Measurements from ENCODE around the gene TRIP6. TPM values are rescaled to one million over a fixed set of nuclear protein-coding genes. Genes with fewer than 3 reads are reported as not detected.

TRIP6 gene
- total RNA-seq, 1 experiment from 2014 or later: 75.5 TPM

DNA sequence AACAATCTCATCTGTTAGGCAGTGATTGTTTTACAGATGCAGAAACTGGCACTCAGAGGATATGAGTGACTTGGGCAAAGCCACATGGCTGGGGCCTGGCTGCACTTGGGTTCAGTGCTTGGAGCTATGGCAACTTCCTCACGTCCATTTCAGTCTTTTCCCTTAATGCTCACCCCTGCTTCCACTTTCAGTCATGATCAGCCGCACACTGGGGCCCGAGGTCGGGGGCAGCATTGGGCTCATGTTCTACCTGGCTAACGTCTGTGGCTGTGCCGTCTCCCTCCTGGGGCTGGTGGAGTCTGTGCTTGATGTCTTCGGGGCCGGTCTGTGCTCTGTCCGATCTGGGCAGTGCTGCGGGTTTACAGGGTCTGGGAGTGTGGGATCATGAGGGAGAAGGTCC, 11.7 kb upstream of the TRIP6 start:
- Mint-ChIP-seq H3K36me3 (ENCODE audit: insufficient read depth, unreplicated experiment) (peaks cover 58% of the 10 kb centered on the region), H3K27ac (ENCODE audit: unreplicated experiment) (peak overlapping the region; percentile 82)

DNA sequence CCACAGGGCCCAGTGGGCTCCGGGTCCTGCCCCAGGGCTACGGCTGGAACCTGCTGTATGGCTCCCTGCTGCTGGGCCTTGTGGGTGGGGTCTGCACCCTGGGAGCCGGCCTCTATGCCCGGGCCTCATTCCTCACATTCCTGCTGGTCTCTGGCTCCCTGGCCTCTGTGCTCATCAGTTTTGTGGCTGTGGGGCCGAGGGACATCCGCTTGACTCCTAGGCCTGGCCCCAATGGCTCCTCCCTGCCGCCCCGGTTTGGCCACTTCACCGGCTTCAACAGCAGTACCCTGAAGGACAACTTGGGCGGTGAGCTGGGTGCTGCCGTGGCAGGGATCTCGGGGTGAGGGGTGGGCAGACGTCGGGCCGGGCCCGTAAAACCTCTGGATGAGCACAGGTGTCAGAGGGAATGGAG, 10.3 kb upstream of the TRIP6 start:
- CTCF ChIA-PET: interaction anchor here (0.6 kb wide), 1 partner anchor 129 kb away, joined by 3 read pairs; no protein-coding TSS in a partner anchor
- H3K9me3 Mint-ChIP-seq (ENCODE audit: unreplicated experiment): no peaks in the 10 kb centered on the region
- peaks cover 15% of the 10 kb centered on the region for H3K4me1 Mint-ChIP-seq (ENCODE audit: low read depth, unreplicated experiment)
- no peaks in the 10 kb centered on the region for H3K27me3 ChIP-seq (replicated peaks; ENCODE audit: control insufficient read depth, insufficient read depth, low read length)
- peaks cover 68% of the 10 kb centered on the region for H3K36me3 Mint-ChIP-seq (ENCODE audit: insufficient read depth, unreplicated experiment)
- POLR2A ChIA-PET: interaction anchor here (0.7 kb wide), 1 partner anchor 33 kb away, joined by 3 read pairs; the partner anchor contains the start of gene UFSP1
- TF ChIP-seq, protein P1, sequence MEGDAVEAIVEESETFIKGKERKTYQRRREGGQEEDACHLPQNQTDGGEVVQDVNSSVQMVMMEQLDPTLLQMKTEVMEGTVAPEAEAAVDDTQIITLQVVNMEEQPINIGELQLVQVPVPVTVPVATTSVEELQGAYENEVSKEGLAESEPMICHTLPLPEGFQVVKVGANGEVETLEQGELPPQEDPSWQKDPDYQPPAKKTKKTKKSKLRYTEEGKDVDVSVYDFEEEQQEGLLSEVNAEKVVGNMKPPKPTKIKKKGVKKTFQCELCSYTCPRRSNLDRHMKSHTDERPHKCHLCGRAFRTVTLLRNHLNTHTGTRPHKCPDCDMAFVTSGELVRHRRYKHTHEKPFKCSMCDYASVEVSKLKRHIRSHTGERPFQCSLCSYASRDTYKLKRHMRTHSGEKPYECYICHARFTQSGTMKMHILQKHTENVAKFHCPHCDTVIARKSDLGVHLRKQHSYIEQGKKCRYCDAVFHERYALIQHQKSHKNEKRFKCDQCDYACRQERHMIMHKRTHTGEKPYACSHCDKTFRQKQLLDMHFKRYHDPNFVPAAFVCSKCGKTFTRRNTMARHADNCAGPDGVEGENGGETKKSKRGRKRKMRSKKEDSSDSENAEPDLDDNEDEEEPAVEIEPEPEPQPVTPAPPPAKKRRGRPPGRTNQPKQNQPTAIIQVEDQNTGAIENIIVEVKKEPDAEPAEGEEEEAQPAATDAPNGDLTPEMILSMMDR (IDR thresholded peaks at IDR 0.05; ENCODE audit: insufficient read depth in 1 of 2, low read depth in 1 of 2, low read length in 1 of 2, severe bottlenecking in 1 of 2, unreplicated experiment in 1 of 2): no peak
- DNase-seq: peak; percentile 76 to 81
- H3K27ac Mint-ChIP-seq (ENCODE audit: unreplicated experiment): peak overlapping the region; percentile 44
- H3K4me1 ChIP-seq: peaks cover 11% of the 10 kb centered on the region
- intact Hi-C loops (cut with micrococcal nuclease; ENCODE audit: unreplicated experiment): no loop called here
- H3K36me3 ChIP-seq (ENCODE audit: control insufficient read depth, insufficient read depth, low read length): peaks cover 5% of the 10 kb centered on the region
- H3K9me3 ChIP-seq: no peaks in the 10 kb centered on the region
- H3K4me3 Mint-ChIP-seq (ENCODE audit: unreplicated experiment): peak overlapping the region; percentile 19
- H3K4me3 ChIP-seq (ENCODE audit: low read depth, low read length): no peak overlapping the region
- BruUV-seq (replicated peaks): no TSS peak
- no peaks in the 10 kb centered on the region for H3K27me3 Mint-ChIP-seq (ENCODE audit: insufficient read depth, unreplicated experiment)

More for the DNA sequence above, 11.7 kb upstream of the TRIP6 start:
- Mint-ChIP-seq H3K4me1 (ENCODE audit: low read depth, unreplicated experiment) (peaks cover 15% of the 10 kb centered on the region), H3K4me3 (ENCODE audit: unreplicated experiment) (no peak overlapping the region), H3K9me3 (ENCODE audit: unreplicated experiment) (no peaks in the 10 kb centered on the region), H3K27me3 (ENCODE audit: insufficient read depth, unreplicated experiment) (no peaks in the 10 kb centered on the region)
- peaks cover 1% of the 10 kb centered on the region for H3K36me3 ChIP-seq (ENCODE audit: control insufficient read depth, insufficient read depth, low read length)
- H3K9me3 ChIP-seq: no peaks in the 10 kb centered on the region
- POLR2A ChIA-PET: no interaction called here
- peaks cover 11% of the 10 kb centered on the region for H3K4me1 ChIP-seq
- DNase-seq: no peak
- intact Hi-C loops (cut with micrococcal nuclease; ENCODE audit: unreplicated experiment): no loop called here
- TF ChIP-seq, protein P1 (IDR thresholded peaks at IDR 0.05; ENCODE audit: insufficient read depth in 1 of 2, low read depth in 1 of 2, low read length in 1 of 2, severe bottlenecking in 1 of 2, unreplicated experiment in 1 of 2): no peak
- H3K27me3 ChIP-seq (replicated peaks; ENCODE audit: control insufficient read depth, insufficient read depth, low read length): no peaks in the 10 kb centered on the region
- BruUV-seq (replicated peaks): no TSS peak
- no peak overlapping the region for H3K4me3 ChIP-seq (ENCODE audit: low read depth, low read length)
- CTCF ChIA-PET: interaction anchor here (1.2 to 1.3 kb wide), 2 partner anchors 150 to 243 kb away, joined by 3 to 5 read pairs; partner anchors contain the start of genes MOSPD3 and POP7

- no peak overlapping the region for H3K27ac Mint-ChIP-seq (ENCODE audit: unreplicated experiment)
- no peak overlapping the region for H3K4me3 Mint-ChIP-seq (ENCODE audit: unreplicated experiment)
- H3K36me3 ChIP-seq (ENCODE audit: control insufficient read depth, insufficient read depth, low read length): peaks cover 5% of the 10 kb centered on the region
- intact Hi-C loops (cut with micrococcal nuclease; ENCODE audit: unreplicated experiment): no loop called here
- H3K36me3 Mint-ChIP-seq (ENCODE audit: insufficient read depth, unreplicated experiment): peaks cover 75% of the 10 kb centered on the region
- H3K27me3 ChIP-seq (replicated peaks; ENCODE audit: control insufficient read depth, insufficient read depth, low read length): no peaks in the 10 kb centered on the region
- H3K9me3 ChIP-seq: no peaks in the 10 kb centered on the region
- peaks cover 22% of the 10 kb centered on the region for H3K4me1 Mint-ChIP-seq (ENCODE audit: low read depth, unreplicated experiment)
- DNase-seq: no peak
- no TSS peak for BruUV-seq (replicated peaks)
- ChIA-PET POLR2A (no interaction called here), CTCF (no interaction called here)
- H3K4me3 ChIP-seq (ENCODE audit: low read depth, low read length): no peak overlapping the region
- H3K9me3 Mint-ChIP-seq (ENCODE audit: unreplicated experiment): no peaks in the 10 kb centered on the region
- peaks cover 11% of the 10 kb centered on the region for H3K4me1 ChIP-seq
- H3K27me3 Mint-ChIP-seq (ENCODE audit: insufficient read depth, unreplicated experiment): no peaks in the 10 kb centered on the region
- TF ChIP-seq, protein P1 (IDR thresholded peaks at IDR 0.05; ENCODE audit: insufficient read depth in 1 of 2, low read depth in 1 of 2, low read length in 1 of 2, severe bottlenecking in 1 of 2, unreplicated experiment in 1 of 2): no peak
Measured at GRCh38 chr7:100859856-100860255, 7.3 kb upstream of the TRIP6 start.
